H9 (cell line): ENCODE results near the gene IQCK. TPM values are rescaled to one million over a fixed set of nuclear protein-coding genes. Genes with fewer than 3 reads are reported as not detected.

Source experiments
- DNase-seq: peaks from one replicate; pipeline ENCODE4 v3.0.0-alpha.2; 2017
- H2AFZ ChIP-seq: one replicate; pipeline ENCODE4 v1.6.1; 2013; ENCODE audit warnings: mild to moderate bottlenecking, low read length, control low read depth, moderate library complexity
- H2AK5ac ChIP-seq: 2 replicates; pipeline ENCODE4 v1.6.1; 2013; ENCODE audit warnings: low read length, control low read depth, mixed read lengths; ENCODE audit not compliant: insufficient read length
- H2BK120ac ChIP-seq: one replicate; pipeline ENCODE4 v1.6.1; 2013; ENCODE audit warnings: low read depth, mild to moderate bottlenecking, low read length, control low read depth, inconsistent platforms; ENCODE audit not compliant: poor library complexity, severe bottlenecking
- H2BK12ac ChIP-seq: 2 replicates; pipeline ENCODE4 v1.6.1; 2013; ENCODE audit warnings: low read length, control low read depth, mixed read lengths, low read depth; ENCODE audit not compliant: insufficient read length
- H2BK15ac ChIP-seq: 2 replicates; pipeline ENCODE4 v1.6.1; 2013; ENCODE audit warnings: low read depth, low read length, control low read depth
- H2BK20ac ChIP-seq: one replicate; pipeline ENCODE4 v1.6.1; 2013; ENCODE audit warnings: low read depth, mild to moderate bottlenecking, low read length, control low read depth, inconsistent platforms; ENCODE audit not compliant: poor library complexity, severe bottlenecking
- H2BK5ac ChIP-seq: 2 replicates; pipeline ENCODE4 v1.6.1; 2013; ENCODE audit warnings: low read length, control low read depth, mixed read lengths; ENCODE audit not compliant: insufficient read length
- H3K14ac ChIP-seq: 2 replicates; pipeline ENCODE4 v1.6.1; 2013; ENCODE audit warnings: low read length, control low read depth; ENCODE audit not compliant: insufficient read depth
- H3K18ac ChIP-seq: 2 replicates; pipeline ENCODE4 v1.6.1; 2013; ENCODE audit warnings: low read depth, mild to moderate bottlenecking, mixed read lengths, low read length, control low read depth; ENCODE audit not compliant: insufficient read length
- H3K23ac ChIP-seq: 2 replicates; pipeline ENCODE4 v1.6.1; 2013; ENCODE audit warnings: low read length, control low read depth, mixed read lengths, low read depth; ENCODE audit not compliant: insufficient read length
- H3K23me2 ChIP-seq: 2 replicates; pipeline ENCODE4 v1.6.1; 2013; ENCODE audit warnings: low read depth, mild to moderate bottlenecking, mixed read lengths, low read length, control low read depth; ENCODE audit not compliant: insufficient read length, poor library complexity, severe bottlenecking
- H3K27ac ChIP-seq: 2 replicates; pipeline ENCODE4 v1.5.1; 2013; ENCODE audit warnings: low read length, control low read depth, mixed read lengths, low read depth; ENCODE audit not compliant: insufficient read length
- H3K27me3 ChIP-seq: 2 replicates; pipeline ENCODE4 v1.6.1; 2013; ENCODE audit warnings: low read length, control low read depth, inconsistent platforms; ENCODE audit not compliant: insufficient read depth
- H3K4ac ChIP-seq: 2 replicates; pipeline ENCODE4 v1.6.1; 2013; ENCODE audit warnings: low read depth, mild to moderate bottlenecking, control low read depth, inconsistent platforms, low read length, moderate library complexity
- H3K4me1 ChIP-seq: 2 replicates; pipeline ENCODE4 v1.6.1; 2013; ENCODE audit warnings: low read length, control low read depth, inconsistent platforms; ENCODE audit not compliant: insufficient read depth
- H3K4me2 ChIP-seq: 2 replicates; pipeline ENCODE4 v1.6.1; 2013; ENCODE audit warnings: low read length, control low read depth, mixed read lengths; ENCODE audit not compliant: insufficient read length, insufficient read depth
- H3K56ac ChIP-seq: 2 replicates; pipeline ENCODE4 v1.6.1; 2013; ENCODE audit warnings: low read depth, mild to moderate bottlenecking, mixed read lengths, low read length, control low read depth; ENCODE audit not compliant: insufficient read length
- H3K79me1 ChIP-seq: 2 replicates; pipeline ENCODE4 v1.6.1; 2013; ENCODE audit warnings: low read depth, mild to moderate bottlenecking, moderate library complexity, low read length, control low read depth, inconsistent platforms; ENCODE audit not compliant: insufficient read depth, poor library complexity, severe bottlenecking
- H3K79me2 ChIP-seq: 2 replicates; pipeline ENCODE4 v1.6.1; 2013; ENCODE audit warnings: low read length, control low read depth, inconsistent platforms; ENCODE audit not compliant: insufficient read depth
- H3K9ac ChIP-seq: 2 replicates; pipeline ENCODE4 v1.6.1; 2013; ENCODE audit warnings: low read length, control low read depth, mixed read lengths; ENCODE audit not compliant: insufficient read length; ENCODE audit errors: extremely low read depth
- H3K9me3 ChIP-seq: one replicate; pipeline ENCODE4 v1.6.1; 2013; ENCODE audit warnings: low read depth, low read length, inconsistent platforms; ENCODE audit not compliant: control insufficient read depth
- H3T11ph ChIP-seq: one replicate; pipeline ENCODE4 v1.6.1; 2013; ENCODE audit warnings: mild to moderate bottlenecking, low read length, control low read depth, inconsistent platforms
- H4K20me1 ChIP-seq: one replicate; pipeline ENCODE4 v1.6.1; 2013; ENCODE audit not compliant: control insufficient read depth, insufficient read length, insufficient read depth
- H4K5ac ChIP-seq: 2 replicates; pipeline ENCODE4 v1.6.1; 2013; ENCODE audit warnings: low read depth, mild to moderate bottlenecking, mixed read lengths, low read length, control low read depth; ENCODE audit not compliant: insufficient read length
- H4K8ac ChIP-seq: replicated peaks from 2 replicates; pipeline ENCODE4 v1.6.1; 2013; ENCODE audit warnings: low read length, control low read depth, mixed read lengths, low read depth; ENCODE audit not compliant: insufficient read length
- H4K91ac ChIP-seq: 2 replicates; pipeline ENCODE4 v1.6.1; 2013; ENCODE audit warnings: low read depth, mild to moderate bottlenecking, moderate library complexity, mixed read lengths, low read length, control low read depth; ENCODE audit not compliant: insufficient read length
- H3K27ac Mint-ChIP-seq, 3 experiments: 2 replicates in 2 of 3; 3 replicates in 1 of 3; pipeline ENCODE4 v1.8.0; 2020 to 2021; ENCODE audit warnings: mixed read lengths in 3 of 3, mild to moderate bottlenecking in 1 of 3, moderate library complexity in 1 of 3
- H3K27me3 Mint-ChIP-seq: 2 replicates; pipeline ENCODE4 v1.8.0; 2021; ENCODE audit warnings: low read depth, mild to moderate bottlenecking, moderate library complexity, mixed read lengths
- H3K36me3 Mint-ChIP-seq, 3 experiments: 2 replicates in 2 of 3; 3 replicates in 1 of 3; pipeline ENCODE4 v1.8.0; 2020 to 2021; ENCODE audit warnings: low read depth in 3 of 3, mixed read lengths in 3 of 3; ENCODE audit not compliant: insufficient read depth in 1 of 3
- H3K4me1 Mint-ChIP-seq, 2 experiments: 2 replicates each; pipeline ENCODE4 v1.8.0; 2020; ENCODE audit warnings: mixed read lengths in 2 of 2
- H3K4me3 Mint-ChIP-seq, 2 experiments: 2 replicates in 1 of 2; 3 replicates in 1 of 2; pipeline ENCODE4 v1.8.0; 2020 to 2021; ENCODE audit warnings: mild to moderate bottlenecking in 2 of 2, mixed read lengths in 2 of 2, moderate library complexity in 1 of 2
- H3K9me3 Mint-ChIP-seq, 2 experiments: 2 replicates in 1 of 2; 3 replicates in 1 of 2; pipeline ENCODE4 v1.8.0; 2020; ENCODE audit warnings: mild to moderate bottlenecking in 2 of 2, mixed read lengths in 2 of 2, moderate library complexity in 1 of 2
- WGBS: extraction: QIAGEN DNeasy Blood & Tissue Kit; methylation state at CpG from one replicate; pipeline ENCODE4 v1.1.7; 2013; ENCODE audit warnings: missing lambda C conversion rate, low lambda C conversion rate, mixed read lengths; ENCODE audit not compliant: insufficient read length; ENCODE audit errors: extremely low coverage; 5-methylcytosine and 5-hydroxymethylcytosine counted together
- total RNA-seq: library from RNA; stranded (reverse); gene quantifications from 2 replicates; pipeline ENCODE4 v1.2.1, GENCODE V29; 2021
- TF ChIP-seq, protein P1 (sequence below): fragments of 200-600 bp; sonication (generic); conservative IDR thresholded peaks from 3 replicates; pipeline ENCODE4 v1.8.0; 2021; ENCODE audit warnings: antibody characterized with exemption, mild to moderate bottlenecking

The IQCK gene
- total RNA-seq, 1 experiment from 2014 or later, result 9.0 TPM

DNA sequence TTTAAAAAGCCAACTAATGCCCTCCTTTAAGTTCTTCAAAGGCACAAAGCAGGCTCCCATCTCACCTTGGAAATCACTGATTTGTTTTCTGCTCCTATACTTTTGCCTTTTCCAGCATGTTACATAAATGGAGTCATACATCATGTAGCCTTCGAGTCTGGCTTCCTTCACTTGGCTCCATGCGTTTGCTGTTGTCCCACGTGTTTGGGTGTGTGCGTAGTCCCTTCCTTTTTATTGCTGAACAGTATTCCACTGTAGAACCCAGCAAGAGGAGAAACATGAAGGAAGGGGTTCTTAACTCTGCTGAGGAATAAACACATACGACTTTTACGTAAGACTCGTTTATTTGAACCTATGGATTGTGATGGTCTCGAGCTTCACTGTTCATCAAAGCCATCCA lies 84.5 kb downstream of the IQCK start:
- TF ChIP-seq, protein P1, sequence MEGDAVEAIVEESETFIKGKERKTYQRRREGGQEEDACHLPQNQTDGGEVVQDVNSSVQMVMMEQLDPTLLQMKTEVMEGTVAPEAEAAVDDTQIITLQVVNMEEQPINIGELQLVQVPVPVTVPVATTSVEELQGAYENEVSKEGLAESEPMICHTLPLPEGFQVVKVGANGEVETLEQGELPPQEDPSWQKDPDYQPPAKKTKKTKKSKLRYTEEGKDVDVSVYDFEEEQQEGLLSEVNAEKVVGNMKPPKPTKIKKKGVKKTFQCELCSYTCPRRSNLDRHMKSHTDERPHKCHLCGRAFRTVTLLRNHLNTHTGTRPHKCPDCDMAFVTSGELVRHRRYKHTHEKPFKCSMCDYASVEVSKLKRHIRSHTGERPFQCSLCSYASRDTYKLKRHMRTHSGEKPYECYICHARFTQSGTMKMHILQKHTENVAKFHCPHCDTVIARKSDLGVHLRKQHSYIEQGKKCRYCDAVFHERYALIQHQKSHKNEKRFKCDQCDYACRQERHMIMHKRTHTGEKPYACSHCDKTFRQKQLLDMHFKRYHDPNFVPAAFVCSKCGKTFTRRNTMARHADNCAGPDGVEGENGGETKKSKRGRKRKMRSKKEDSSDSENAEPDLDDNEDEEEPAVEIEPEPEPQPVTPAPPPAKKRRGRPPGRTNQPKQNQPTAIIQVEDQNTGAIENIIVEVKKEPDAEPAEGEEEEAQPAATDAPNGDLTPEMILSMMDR, result no peak
- H3K27ac Mint-ChIP-seq, result no peak overlapping the region
- no peaks in the 10 kb centered on the region for H3K27me3 Mint-ChIP-seq
- WGBS, result no CpG with 5 or more reads among the region's 8 CpGs
- H3K4me3 Mint-ChIP-seq, result no peak overlapping the region
- H4K91ac ChIP-seq, result no peak overlapping the region
- H2BK12ac ChIP-seq, result no peak overlapping the region
- no peak overlapping the region for H2BK120ac ChIP-seq
- H2BK5ac ChIP-seq, result no peak overlapping the region
- no peak overlapping the region for H3T11ph ChIP-seq
- H3K79me1 ChIP-seq, result no peaks in the 10 kb centered on the region
- H3K23ac ChIP-seq, result no peak overlapping the region
- no peaks in the 10 kb centered on the region for H3K23me2 ChIP-seq
- peaks cover 27 to 28% of the 10 kb centered on the region in 2 experiments for H3K9me3 Mint-ChIP-seq
- no peak overlapping the region for H3K9ac ChIP-seq
- DNase-seq, result no peak
- no peak overlapping the region for H2BK20ac ChIP-seq
- no peaks in the 10 kb centered on the region for H4K20me1 ChIP-seq
- no peak overlapping the region for H3K4me2 ChIP-seq
- H2AK5ac ChIP-seq, result peak overlapping the region; percentile 41
- no peak overlapping the region for H4K5ac ChIP-seq
- no peak overlapping the region for H4K8ac ChIP-seq
- H2AFZ ChIP-seq, result no peak overlapping the region
- H3K27ac ChIP-seq, result no peak overlapping the region
- no peak overlapping the region for H3K14ac ChIP-seq
- no peaks in the 10 kb centered on the region; the same call in 1 of the 2 replicates for H3K4me1 ChIP-seq
- H3K79me2 ChIP-seq, result no peaks in the 10 kb centered on the region
- no peak overlapping the region for H3K4ac ChIP-seq
- H3K4me1 Mint-ChIP-seq, result peaks cover 11 to 14% of the 10 kb centered on the region in 2 experiments
- no peak overlapping the region for H3K56ac ChIP-seq
- no peaks in the 10 kb centered on the region for H3K27me3 ChIP-seq
- no peak overlapping the region for H3K18ac ChIP-seq
- H3K9me3 ChIP-seq, result peaks cover 12% of the 10 kb centered on the region
- H3K36me3 Mint-ChIP-seq, result peaks cover 18 to 26% (median 18%) of the 10 kb centered on the region in 3 experiments
- no peak overlapping the region for H2BK15ac ChIP-seq
